Heart left ventricle (tissue), 13 donors: ENCODE results near the gene SPAG17.

Source experiments
- POLR2A ChIP-seq, 2 donors: fragments of 450-650 bp; IDR thresholded peaks; one replicate each; pipeline ENCODE4 v1.6.1; 2017; ENCODE audit warnings: antibody characterized with exemption in 2 of 2, mild to moderate bottlenecking in 2 of 2, moderate library complexity in 2 of 2
- TF ChIP-seq, protein P1 (sequence below), 12 donors: fragments of 200-600 bp; sonication (generic) in 4 of 12; IDR thresholded peaks; one replicate each; pipeline versions ENCODE4 v1.5.0 to v1.8.0; 2018 to 2022; ENCODE audit warnings: antibody characterized with exemption in 12 of 12, mild to moderate bottlenecking in 5 of 12
- donor health status: ischemic (EF 13 %, LVEDD 7.1; RV severe dilation, severe dysfunction).
- donor health status: DM: no; HTN: yes; CAD: no.
- donor health status: DM: no; HTN: no; CAD: no.
- donor health status: ischemic (EF 25% LVEDD 6.9; RV normal size, moderate dysfunction).
- donor health status: ischemic (EF 25% LVEDD 5.7; RV mildly dilated, moderate dysfunction).
- donor health status: ischemic (EF 35%, LVEDD 5.7; RV mildly dilated, moderate dysfunction).
- donor health status: nonischemic (EF 11% LVEDD 7.7; RV severe dilation, severe dysfunction).
- donor health status: DM: yes; HTN: yes; CAD: no.
- donor health status: PGD.
- donor health status: ischemic (EF 29% LVEDD 5.4; RV normal size, mild dysfunction).
- donor health status: nonischemic (EF 23%, LVEDD 6.1; RV moderate dilation, normal function).

GRCh38 chr1:118113261-118113660, 71.8 kb downstream of the SPAG17 start:
- TF ChIP-seq, protein P1, sequence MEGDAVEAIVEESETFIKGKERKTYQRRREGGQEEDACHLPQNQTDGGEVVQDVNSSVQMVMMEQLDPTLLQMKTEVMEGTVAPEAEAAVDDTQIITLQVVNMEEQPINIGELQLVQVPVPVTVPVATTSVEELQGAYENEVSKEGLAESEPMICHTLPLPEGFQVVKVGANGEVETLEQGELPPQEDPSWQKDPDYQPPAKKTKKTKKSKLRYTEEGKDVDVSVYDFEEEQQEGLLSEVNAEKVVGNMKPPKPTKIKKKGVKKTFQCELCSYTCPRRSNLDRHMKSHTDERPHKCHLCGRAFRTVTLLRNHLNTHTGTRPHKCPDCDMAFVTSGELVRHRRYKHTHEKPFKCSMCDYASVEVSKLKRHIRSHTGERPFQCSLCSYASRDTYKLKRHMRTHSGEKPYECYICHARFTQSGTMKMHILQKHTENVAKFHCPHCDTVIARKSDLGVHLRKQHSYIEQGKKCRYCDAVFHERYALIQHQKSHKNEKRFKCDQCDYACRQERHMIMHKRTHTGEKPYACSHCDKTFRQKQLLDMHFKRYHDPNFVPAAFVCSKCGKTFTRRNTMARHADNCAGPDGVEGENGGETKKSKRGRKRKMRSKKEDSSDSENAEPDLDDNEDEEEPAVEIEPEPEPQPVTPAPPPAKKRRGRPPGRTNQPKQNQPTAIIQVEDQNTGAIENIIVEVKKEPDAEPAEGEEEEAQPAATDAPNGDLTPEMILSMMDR (IDR thresholded peaks at IDR 0.05): no peak
- no peak for TF ChIP-seq POLR2A (IDR thresholded peaks at IDR 0.05)
